Stimulated activated CD4-positive, alpha-beta T cell treated with anti-CD3 and anti-CD28 coated beads, Interleukin-12 subunit alpha, Interleukin-12 subunit beta, amount 100 ng/mL, for 4 hours (primary cell): Measurements from ENCODE around the gene PROX2.

Experiments used
- DNase-seq: peaks from one replicate; pipeline ENCODE4 v3.0.0-alpha.2; 2020

Gene PROX2

GRCh38 chr14:74875941-74876913, at the start of gene PROX2:
PROX2 (minus strand) TSS chr14:74876145; CDS start chr14:74863834, 12,311 bp downstream.
- no peak for DNase-seq

- no peak for DNase-seq
Observed at GRCh38 chr14:74924061-74924460, 48.1 kb upstream of the PROX2 start.

- peak; percentile 71 for DNase-seq
Observed at GRCh38 chr14:74922752-74923401, 46.9 kb upstream of the PROX2 start, which contains the start of gene RPS6KL1. RPS6KL1 (minus strand) TSS chr14:74923260; CDS start chr14:74921541, 1,719 bp downstream.

- DNase-seq = no peak
Observed at GRCh38 chr14:74921987-74922751, 46.2 kb upstream of the PROX2 start.

GRCh38 chr14:74921053-74921620, 45.2 kb upstream of the PROX2 start:
- no peak for DNase-seq

- DNase-seq = no peak
Observed at GRCh38 chr14:74920281-74920680, 44.3 kb upstream of the PROX2 start.

GRCh38 chr14:74919421-74920165, 43.6 kb upstream of the PROX2 start:
- DNase-seq = no peak

GRCh38 chr14:74918380-74918779, 42.4 kb upstream of the PROX2 start:
- DNase-seq = no peak

- no peak for DNase-seq
Observed at GRCh38 chr14:74917646-74918081, 41.7 kb upstream of the PROX2 start.

GRCh38 chr14:74917178-74917543, 41.2 kb upstream of the PROX2 start:
- no peak for DNase-seq

- DNase-seq = no peak
Observed at GRCh38 chr14:74915826-74916225, 39.9 kb upstream of the PROX2 start.

GRCh38 chr14:74915426-74915825, 39.5 kb upstream of the PROX2 start:
- no peak for DNase-seq

- no peak for DNase-seq
Observed at GRCh38 chr14:74913986-74914573, 38.1 kb upstream of the PROX2 start.

- DNase-seq = no peak
Observed at GRCh38 chr14:74913393-74913910, 37.5 kb upstream of the PROX2 start.

GRCh38 chr14:74912801-74913200, 36.9 kb upstream of the PROX2 start:
- DNase-seq = no peak

- no peak for DNase-seq
Observed at GRCh38 chr14:74912111-74912510, 36.2 kb upstream of the PROX2 start.

- DNase-seq = no peak
Observed at GRCh38 chr14:74911704-74912103, 35.8 kb upstream of the PROX2 start.

GRCh38 chr14:74911221-74911620, 35.3 kb upstream of the PROX2 start:
- DNase-seq = no peak

- DNase-seq = no peak
Observed at GRCh38 chr14:74910556-74910955, 34.6 kb upstream of the PROX2 start.

GRCh38 chr14:74909911-74910310, 34.0 kb upstream of the PROX2 start:
- DNase-seq = no peak

GRCh38 chr14:74909501-74909900, 33.6 kb upstream of the PROX2 start:
- DNase-seq = no peak
